IMR-90 (cell line): Measurements from ENCODE around the gene ZNF564.

ENCODE experiments used
- BHLHE40 ChIP-seq: fragments of 150-350 bp; IDR thresholded peaks from 2 replicates; pipeline ENCODE4 v1.6.1; 2016; ENCODE audit warnings: mild to moderate bottlenecking, low read depth, low read length
- CEBPB ChIP-seq: IDR thresholded peaks from 2 replicates; pipeline ENCODE4 v1.6.1; 2012; ENCODE audit warnings: low read depth, low read length, improper control_type of control experiment
- CTCF ChIP-seq: conservative IDR thresholded peaks from 2 replicates; pipeline ENCODE4 v1.5.1; 2012; ENCODE audit warnings: mild to moderate bottlenecking, low read depth, low read length, improper control_type of control experiment
- ELK1 ChIP-seq: fragments of 150-350 bp; IDR thresholded peaks from 2 replicates; pipeline ENCODE4 v1.6.1; 2016; ENCODE audit warnings: low read depth, mild to moderate bottlenecking, low read length, moderate library complexity, borderline replicate concordance
- MAFK ChIP-seq: IDR thresholded peaks from 2 replicates; pipeline ENCODE4 v1.6.1; 2012; ENCODE audit warnings: low read depth, low read length, improper control_type of control experiment
- MAZ ChIP-seq: IDR thresholded peaks from 2 replicates; pipeline ENCODE4 v1.6.1; 2012; ENCODE audit warnings: low read depth, mild to moderate bottlenecking, low read length, improper control_type of control experiment, moderate library complexity, borderline replicate concordance
- MXI1 ChIP-seq: IDR thresholded peaks from 2 replicates; pipeline ENCODE4 v1.6.1; 2012; ENCODE audit warnings: low read depth, mild to moderate bottlenecking, low read length, moderate library complexity, borderline replicate concordance
- NFE2L2 ChIP-seq: fragments of 150-350 bp; IDR thresholded peaks from 2 replicates; pipeline ENCODE4 v1.6.1; 2016; ENCODE audit warnings: low read depth, mild to moderate bottlenecking, low read length
- POLR2A ChIP-seq: IDR thresholded peaks from 2 replicates; pipeline ENCODE4 v1.6.1; 2012; ENCODE audit warnings: mild to moderate bottlenecking, low read depth, low read length
- RAD21 ChIP-seq: IDR thresholded peaks from 2 replicates; pipeline ENCODE4 v1.6.1; 2012; ENCODE audit warnings: low read length, improper control_type of control experiment
- RFX5 ChIP-seq: IDR thresholded peaks from 2 replicates; pipeline ENCODE4 v1.8.0; 2012; ENCODE audit warnings: low read depth, mild to moderate bottlenecking, low read length, moderate library complexity

GRCh38 chr19:12546903-12547302, 4.4 kb downstream of the ZNF564 start:
- TF ChIP-seq CTCF (no peak), RAD21 (no peak), BHLHE40 (no peak), MAZ (no peak), MXI1 (no peak), NFE2L2 (no peak), RFX5 (no peak), POLR2A (no peak), MAFK (no peak), ELK1 (no peak), CEBPB (no peak)
